Esophagus squamous epithelium (tissue), 4 donors: ENCODE results near the gene EYS.

Experiments used
- CTCF ChIP-seq, 6 experiments: fragments of 450-650 bp in 4 of 6; fragments of 200-600 bp in 2 of 6; sonication (generic) in 2 of 6; IDR thresholded peaks; one replicate each; pipeline ENCODE4 v1.5.1; 2016 to 2019; ENCODE audit warnings: antibody characterized with exemption in 6 of 6, mild to moderate bottlenecking in 4 of 6, moderate library complexity in 4 of 6
- POLR2A ChIP-seq, 4 donors: fragments of 450-650 bp; IDR thresholded peaks; one replicate each; pipeline ENCODE4 v1.6.1; 2017; ENCODE audit warnings: antibody characterized with exemption in 4 of 4, mild to moderate bottlenecking in 4 of 4, moderate library complexity in 3 of 4

- TF ChIP-seq CTCF (IDR thresholded peaks at IDR 0.05) (no peak), POLR2A (IDR thresholded peaks at IDR 0.05) (no peak)
These were observed 980.0 kb downstream of the EYS start for GRCh38 chr6:64727075-64727474.
